IMR-90 (cell line): ENCODE measurements around the gene PRR29. TPM values are rescaled to one million over a fixed set of nuclear protein-coding genes. Genes with fewer than 3 reads are reported as not detected.

Experiments
- ATAC-seq: fragments of 200-7000 bp; cut with Tn5 transposase; 2 replicates; pipeline ENCODE4 v1.9.1; 2020; ENCODE audit warnings: low read depth, mild to moderate bottlenecking, moderate library complexity
- BruUV-seq: library from RNA; stranded (reverse); fragments of 400-500 nt; replicated peaks from 2 replicates; lab custom pipeline; 2021; lab: Mats Ljungman, UMichigan
- CTCF ChIA-PET: fragments of 300-600 bp; formaldehyde crosslinking; extraction: SDS; loops from one replicate; lab custom pipeline; 2021; ENCODE audit warnings: antibody characterized with exemption; lab: Yijun Ruan, JAX
- POLR2A ChIA-PET: fragments of 300-600 bp; sonication (Branson Sonifier 250); formaldehyde crosslinking; loops from one replicate; lab custom pipeline; 2022; ENCODE audit warnings: antibody characterized with exemption; ENCODE audit not compliant: unreplicated experiment; lab: Charles Lee
- DNase-seq: peaks from one replicate; pipeline ENCODE4 v3.0.0; 2013
- H2AFZ ChIP-seq: replicated peaks from 2 replicates; pipeline ENCODE3; 2013; ENCODE audit warnings: low read length, mild to moderate bottlenecking; ENCODE audit not compliant: poor library complexity
- H2AK5ac ChIP-seq: 2 replicates; pipeline ENCODE4 v1.6.1; 2013; ENCODE audit warnings: low read depth, low read length, inconsistent platforms
- H2AK9ac ChIP-seq: replicated peaks from 2 replicates; pipeline ENCODE3; 2013; ENCODE audit warnings: mild to moderate bottlenecking, low read depth, low read length, moderate library complexity; ENCODE audit not compliant: poor library complexity
- H2BK120ac ChIP-seq: 2 replicates; pipeline ENCODE4 v1.6.1; 2013; ENCODE audit warnings: low read depth, low read length, inconsistent platforms
- H2BK15ac ChIP-seq: 3 replicates; pipeline ENCODE4 v1.6.1; 2013; ENCODE audit warnings: low read depth, low read length, inconsistent platforms
- H2BK20ac ChIP-seq: 2 replicates; pipeline ENCODE4 v1.6.1; 2013; ENCODE audit warnings: low read depth, mild to moderate bottlenecking, inconsistent platforms, low read length, moderate library complexity
- H2BK5ac ChIP-seq: 2 replicates; pipeline ENCODE4 v1.6.1; 2013; ENCODE audit warnings: mild to moderate bottlenecking, low read depth, low read length, inconsistent platforms; ENCODE audit not compliant: poor library complexity, severe bottlenecking
- H3K14ac ChIP-seq: replicated peaks from 2 replicates; pipeline ENCODE4 v1.6.1; 2013; ENCODE audit warnings: low read depth, low read length, inconsistent platforms
- H3K18ac ChIP-seq: 2 replicates; pipeline ENCODE4 v1.6.1; 2013; ENCODE audit warnings: low read depth, low read length, control low read depth
- H3K23ac ChIP-seq: 2 replicates; pipeline ENCODE4 v1.6.1; 2013; ENCODE audit warnings: low read depth, low read length, inconsistent platforms
- H3K27ac ChIP-seq: 2 replicates; pipeline ENCODE4 v1.5.1; 2013; ENCODE audit warnings: mild to moderate bottlenecking, control low read depth, low read length; ENCODE audit not compliant: insufficient read depth
- H3K27me3 ChIP-seq: 2 replicates; pipeline ENCODE4 v1.6.1; 2013; ENCODE audit warnings: low read length; ENCODE audit not compliant: control insufficient read depth, insufficient read depth
- H3K36me3 ChIP-seq: 2 replicates; pipeline ENCODE4 v1.6.1; 2013; ENCODE audit warnings: low read length, mixed read lengths; ENCODE audit not compliant: control insufficient read depth, insufficient read depth
- H3K4ac ChIP-seq: 2 replicates; pipeline ENCODE4 v1.6.1; 2013; ENCODE audit warnings: low read depth, low read length, inconsistent platforms
- H3K4me1 ChIP-seq: 2 replicates; pipeline ENCODE4 v1.6.1; 2013; ENCODE audit warnings: low read length, mixed read lengths; ENCODE audit not compliant: control insufficient read depth, insufficient read depth
- H3K4me2 ChIP-seq: 2 replicates; pipeline ENCODE4 v1.6.1; 2013; ENCODE audit warnings: low read depth, mild to moderate bottlenecking, control low read depth, low read length, moderate library complexity
- H3K4me3 ChIP-seq: 2 replicates; pipeline ENCODE4 v1.5.1; 2013; ENCODE audit warnings: low read depth, mild to moderate bottlenecking, control low read depth, low read length, moderate library complexity; ENCODE audit not compliant: insufficient read depth
- H3K56ac ChIP-seq: 2 replicates; pipeline ENCODE4 v1.6.1; 2013; ENCODE audit warnings: low read length, inconsistent platforms; ENCODE audit not compliant: insufficient read depth; ENCODE audit errors: extremely low read depth
- H3K79me1 ChIP-seq, 2 experiments: 2 replicates each; pipeline ENCODE4 v1.6.1; 2013; ENCODE audit warnings: low read length in 2 of 2, inconsistent platforms in 1 of 2, low read depth in 1 of 2
- H3K9ac ChIP-seq: 2 replicates; pipeline ENCODE4 v1.6.1; 2013; ENCODE audit warnings: low read depth, low read length, control low read depth
- H3K9me1 ChIP-seq: 2 replicates; pipeline ENCODE4 v1.6.1; 2013; ENCODE audit warnings: low read length, inconsistent platforms; ENCODE audit not compliant: insufficient read depth
- H3K9me3 ChIP-seq: 2 replicates; pipeline ENCODE4 v1.6.1; 2013; ENCODE audit warnings: low read length; ENCODE audit not compliant: control insufficient read depth, insufficient read depth
- H4K20me1 ChIP-seq: 2 replicates; pipeline ENCODE4 v1.6.1; 2013; ENCODE audit warnings: low read length, inconsistent platforms; ENCODE audit not compliant: insufficient read depth
- H4K5ac ChIP-seq: 2 replicates; pipeline ENCODE4 v1.6.1; 2013; ENCODE audit warnings: mild to moderate bottlenecking, low read depth, low read length, control low read depth
- H4K8ac ChIP-seq, 2 experiments: 2 replicates each; pipeline ENCODE4 v1.6.1; 2013; ENCODE audit warnings: low read depth in 2 of 2, low read length in 2 of 2, control low read depth in 1 of 2, inconsistent platforms in 1 of 2
- H4K91ac ChIP-seq: 2 replicates; pipeline ENCODE4 v1.6.1; 2013; ENCODE audit warnings: low read depth, low read length, inconsistent platforms; ENCODE audit not compliant: insufficient read depth
- BHLHE40 ChIP-seq: fragments of 150-350 bp; IDR thresholded peaks from 2 replicates; pipeline ENCODE4 v1.6.1; 2016; ENCODE audit warnings: mild to moderate bottlenecking, low read depth, low read length
- ELK1 ChIP-seq: fragments of 150-350 bp; IDR thresholded peaks from 2 replicates; pipeline ENCODE4 v1.6.1; 2016; ENCODE audit warnings: low read depth, mild to moderate bottlenecking, low read length, moderate library complexity, borderline replicate concordance
- FOS ChIP-seq: fragments of 150-350 bp; IDR thresholded peaks from 2 replicates; pipeline ENCODE4 v1.6.1; 2016; ENCODE audit warnings: low read depth, low read length
- MAZ ChIP-seq: IDR thresholded peaks from 2 replicates; pipeline ENCODE4 v1.6.1; 2012; ENCODE audit warnings: low read depth, mild to moderate bottlenecking, low read length, improper control_type of control experiment, moderate library complexity, borderline replicate concordance
- MXI1 ChIP-seq: IDR thresholded peaks from 2 replicates; pipeline ENCODE4 v1.6.1; 2012; ENCODE audit warnings: low read depth, mild to moderate bottlenecking, low read length, moderate library complexity, borderline replicate concordance
- NFE2L2 ChIP-seq: fragments of 150-350 bp; IDR thresholded peaks from 2 replicates; pipeline ENCODE4 v1.6.1; 2016; ENCODE audit warnings: low read depth, mild to moderate bottlenecking, low read length
- POLR2A ChIP-seq: IDR thresholded peaks from 2 replicates; pipeline ENCODE4 v1.6.1; 2012; ENCODE audit warnings: mild to moderate bottlenecking, low read depth, low read length
- RAD21 ChIP-seq: IDR thresholded peaks from 2 replicates; pipeline ENCODE4 v1.6.1; 2012; ENCODE audit warnings: low read length, improper control_type of control experiment
- RCOR1 ChIP-seq: IDR thresholded peaks from 2 replicates; pipeline ENCODE4 v1.6.1; 2012; ENCODE audit warnings: mild to moderate bottlenecking, low read length, improper control_type of control experiment; ENCODE audit not compliant: insufficient replicate concordance
- RFX5 ChIP-seq: IDR thresholded peaks from 2 replicates; pipeline ENCODE4 v1.8.0; 2012; ENCODE audit warnings: low read depth, mild to moderate bottlenecking, low read length, moderate library complexity
- WGBS, 2 experiments: methylation state at CpG; one replicate each; pipeline versions ENCODE4 v1.1.5 to v1.1.7; 2013; ENCODE audit warnings: missing lambda C conversion rate in 2 of 2; ENCODE audit not compliant: insufficient read length in 1 of 2; ENCODE audit errors: extremely low coverage in 2 of 2; 5-methylcytosine and 5-hydroxymethylcytosine counted together
- dilution Hi-C: fragments of 300-500 bp; cut with HindIII; formaldehyde crosslinking; loops from one replicate; pipeline ENCODE4 v1.14.3; 2018; ENCODE audit warnings: low sequenced_read_pairs; ENCODE audit not compliant: unreplicated experiment
- in situ Hi-C: fragments of 300-500 bp; cut with MboI; formaldehyde crosslinking; loops from 3 replicates; pipeline ENCODE4 v1.14.3; 2019; ENCODE audit warnings: low sequenced_read_pairs, inconsistent platforms, mixed read lengths
- intact Hi-C: fragments of 100-400 bp; cut with micrococcal nuclease; formaldehyde crosslinking; loops from 2 replicates; pipeline ENCODE4 v1.10.0; 2022
- polyA plus RNA-seq, 3 experiments: library from polyadenylated mRNA; depleted of rRNA; stranded (reverse); fragments of >200 nt; gene quantifications; 2 replicates each; pipeline ENCODE4 v1.2.3, GENCODE V29; 2012; ENCODE audit warnings: low replicate concordance in 1 of 3
- total RNA-seq: library from RNA; depleted of rRNA; stranded (reverse); fragments of >200 nt; gene quantifications from 2 replicates; pipeline ENCODE4 v1.2.3, GENCODE V29; 2012

Gene PRR29
- total and polyA plus RNA-seq, 2 of the 4 experiments (the other 2 are of a cell fraction): under 0.01 to 0.17 TPM

- Histone ChIP-seq H2BK120ac (no peak overlapping the region), H2BK15ac (no peak overlapping the region), H3K4me1 (no peaks in the 10 kb centered on the region), H3K27ac (no peak overlapping the region), H3K9me3 (no peaks in the 10 kb centered on the region), H4K20me1 (no peaks in the 10 kb centered on the region), H2AK5ac (no peak overlapping the region), H3K9ac (no peak overlapping the region), H3K4me2 (no peak overlapping the region), H3K27me3 (no peaks in the 10 kb centered on the region), H2AK9ac (no peak overlapping the region), H3K4me3 (no peak overlapping the region), H2BK5ac (no peak overlapping the region), H3K9me1 (no peaks in the 10 kb centered on the region), H2AFZ (no peak overlapping the region), H4K5ac (no peak overlapping the region), H4K91ac (no peak overlapping the region), H3K14ac (no peak overlapping the region), H3K56ac (no peak overlapping the region), H2BK20ac (no peak overlapping the region), H3K23ac (no peak overlapping the region), H3K79me1 (no peaks in the 10 kb centered on the region), H3K36me3 (peaks cover 14% of the 10 kb centered on the region), H3K18ac (no peak overlapping the region), H3K4ac (no peak overlapping the region), H4K8ac (no peak overlapping the region)
- CTCF ChIA-PET: interaction anchor here (0.9 to 1.8 kb wide), 3 partner anchors 10 to 95 kb away, joined by 3 to 4 read pairs (median 3); no protein-coding TSS in a partner anchor
- 100% methylated on average over 5 of the region's 16 CpGs; no CpG with 5 or more reads in 1 of the 2 experiments for WGBS, 2 experiments
- POLR2A ChIA-PET: no interaction called here
- ATAC-seq (no peak), DNase-seq (no peak)
- in situ Hi-C loops: no loop called here
- BruUV-seq: no TSS peak
- intact Hi-C loops: no loop called here
- no peak for TF ChIP-seq MXI1
- no peak for TF ChIP-seq POLR2A
- TF ChIP-seq RFX5: no peak
- TF ChIP-seq RCOR1: no peak
- no peak for TF ChIP-seq MAZ
- TF ChIP-seq RAD21: no peak
- TF ChIP-seq FOS: no peak
- TF ChIP-seq NFE2L2: no peak
- no peak for TF ChIP-seq ELK1
- TF ChIP-seq BHLHE40: no peak
- dilution Hi-C loops: no loop called here
Observed at GRCh38 chr17:64038331-64039105, 40.4 kb downstream of the PRR29 start.
